Measurements from ENCODE around the gene SCYL1.

DNA sequence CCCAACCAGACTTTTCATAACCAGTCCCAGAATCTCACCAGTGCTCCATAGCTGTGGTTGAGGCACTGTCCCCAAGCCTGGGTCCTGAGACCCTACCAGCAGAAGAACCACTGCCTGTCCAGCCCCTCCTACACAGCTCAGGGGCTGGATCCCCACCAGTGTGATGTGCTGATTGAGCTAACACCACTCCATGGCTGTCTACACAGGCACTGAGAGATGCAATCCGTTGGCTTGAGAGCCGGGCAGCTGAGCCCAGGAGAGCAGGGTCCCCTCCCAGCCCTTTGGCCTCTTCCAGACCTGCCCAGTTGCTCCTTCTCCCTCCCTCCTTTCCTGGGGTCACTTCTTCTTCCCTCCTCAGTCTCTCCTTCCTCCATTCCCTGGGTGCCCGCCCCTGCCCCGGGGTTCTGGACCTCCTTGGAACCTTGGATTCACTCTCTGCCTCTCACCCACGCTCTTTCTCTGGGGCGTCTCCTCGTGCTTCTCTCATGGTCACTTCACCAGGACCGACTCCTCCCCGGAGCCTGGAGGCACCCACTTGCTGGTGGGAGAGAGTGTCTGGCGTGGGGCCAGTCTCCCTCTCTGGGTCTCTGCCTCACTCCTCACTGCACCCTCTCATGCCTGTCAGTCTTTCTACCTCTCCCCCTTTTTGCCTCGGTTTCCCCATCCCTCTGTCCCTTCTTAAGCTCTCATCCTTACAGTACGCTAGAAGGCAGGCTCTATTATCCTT, 706 bp upstream of the SCYL1 start:
- TF ChIP-seq, protein P1, sequence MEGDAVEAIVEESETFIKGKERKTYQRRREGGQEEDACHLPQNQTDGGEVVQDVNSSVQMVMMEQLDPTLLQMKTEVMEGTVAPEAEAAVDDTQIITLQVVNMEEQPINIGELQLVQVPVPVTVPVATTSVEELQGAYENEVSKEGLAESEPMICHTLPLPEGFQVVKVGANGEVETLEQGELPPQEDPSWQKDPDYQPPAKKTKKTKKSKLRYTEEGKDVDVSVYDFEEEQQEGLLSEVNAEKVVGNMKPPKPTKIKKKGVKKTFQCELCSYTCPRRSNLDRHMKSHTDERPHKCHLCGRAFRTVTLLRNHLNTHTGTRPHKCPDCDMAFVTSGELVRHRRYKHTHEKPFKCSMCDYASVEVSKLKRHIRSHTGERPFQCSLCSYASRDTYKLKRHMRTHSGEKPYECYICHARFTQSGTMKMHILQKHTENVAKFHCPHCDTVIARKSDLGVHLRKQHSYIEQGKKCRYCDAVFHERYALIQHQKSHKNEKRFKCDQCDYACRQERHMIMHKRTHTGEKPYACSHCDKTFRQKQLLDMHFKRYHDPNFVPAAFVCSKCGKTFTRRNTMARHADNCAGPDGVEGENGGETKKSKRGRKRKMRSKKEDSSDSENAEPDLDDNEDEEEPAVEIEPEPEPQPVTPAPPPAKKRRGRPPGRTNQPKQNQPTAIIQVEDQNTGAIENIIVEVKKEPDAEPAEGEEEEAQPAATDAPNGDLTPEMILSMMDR (conservative IDR thresholded peaks at IDR 0.05): no peak
- TF ChIP-seq EZH2 (IDR thresholded peaks at IDR 0.05; ENCODE audit: low read depth): no peak
